GM19099 (cell line): ENCODE measurements around the gene FA2H.

ENCODE experiments used
- POLR2A ChIP-seq: IDR thresholded peaks from 3 replicates; pipeline ENCODE4 v1.6.1; 2011; ENCODE audit warnings: low read depth; ENCODE audit not compliant: insufficient read length; ENCODE audit errors: extremely low read depth

FA2H gene

GRCh38 chr16:74738113-74738541 is 36.5 kb downstream of the FA2H start:
- no peak for TF ChIP-seq POLR2A

GRCh38 chr16:74737521-74737920 is 37.1 kb downstream of the FA2H start:
- TF ChIP-seq POLR2A = no peak

- no peak for TF ChIP-seq POLR2A
These were observed 38.0 kb downstream of the FA2H start for GRCh38 chr16:74736531-74737157.

- no peak for TF ChIP-seq POLR2A
These were observed 39.1 kb downstream of the FA2H start for GRCh38 chr16:74735554-74735953.

- no peak for TF ChIP-seq POLR2A
These were observed 39.5 kb downstream of the FA2H start for GRCh38 chr16:74735162-74735452.

GRCh38 chr16:74734361-74735161 is 40.1 kb downstream of the FA2H start:
- TF ChIP-seq POLR2A = no peak

GRCh38 chr16:74732707-74733350 is 41.8 kb downstream of the FA2H start:
- no peak for TF ChIP-seq POLR2A

GRCh38 chr16:74731853-74732477 is 42.7 kb downstream of the FA2H start:
- no peak for TF ChIP-seq POLR2A

GRCh38 chr16:74729783-74730683 is 44.6 kb downstream of the FA2H start:
- TF ChIP-seq POLR2A = no peak

GRCh38 chr16:74727903-74728302 is 46.7 kb downstream of the FA2H start:
- TF ChIP-seq POLR2A = no peak

GRCh38 chr16:74726716-74727115 is 47.9 kb downstream of the FA2H start:
- TF ChIP-seq POLR2A = no peak

GRCh38 chr16:74725651-74726455 is 48.8 kb downstream of the FA2H start:
- TF ChIP-seq POLR2A = no peak

GRCh38 chr16:74724820-74725549 is 49.6 kb downstream of the FA2H start:
- TF ChIP-seq POLR2A = no peak
